ENCODE data around the gene PTPRN2. TPM values are rescaled to one million over a fixed set of nuclear protein-coding genes. Genes with fewer than 3 reads are reported as not detected.

Gene PTPRN2
- polyA plus RNA-seq, 1 of the 3 experiments (the other 2 are of a cell fraction), result 4.0 TPM

DNA sequence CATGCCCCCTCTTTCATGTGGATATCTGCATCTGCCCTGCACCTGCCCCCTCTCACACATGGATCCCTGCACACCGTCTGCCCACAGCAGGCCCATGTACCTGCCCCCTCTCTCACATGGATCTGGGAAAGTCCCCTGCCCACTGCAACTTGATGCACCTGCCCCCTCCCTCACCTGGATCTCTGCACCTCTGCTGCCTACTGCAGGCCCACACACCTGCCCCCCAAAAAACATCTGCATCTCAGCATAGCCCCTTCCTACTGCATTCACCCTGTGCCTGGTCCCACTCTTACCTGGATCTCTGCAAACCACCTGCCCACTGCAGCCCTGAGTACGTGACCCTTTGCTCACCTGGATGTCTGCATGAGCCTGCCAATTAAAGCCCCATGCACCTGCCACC is 479.8 kb downstream of the PTPRN2 start:
- Histone ChIP-seq H3K27ac (ENCODE audit: low read depth in 2 of 2, low read length in 1 of 2) (no peak overlapping the region), H3K36me3 (replicated peaks in 1 of 2; ENCODE audit: control insufficient read depth in 1 of 2, insufficient read depth in 2 of 2, low read length in 1 of 2) (no peaks in the 10 kb centered on the region), H2AFZ (ENCODE audit: low read depth) (no peak overlapping the region), H3K4me1 (ENCODE audit: control insufficient read depth in 1 of 2, insufficient read depth in 2 of 2, low read depth in 1 of 2, low read length in 1 of 2) (peaks cover 0 to 12% of the 10 kb centered on the region in 2 experiments; a peak in 1 of 4 replicates), H3K9me2 (no peaks in the 10 kb centered on the region), H3K4me2 (no peak overlapping the region), H3F3A (replicated peaks; ENCODE audit: insufficient read depth) (no peaks in the 10 kb centered on the region), H4K20me1 (ENCODE audit: insufficient read depth) (no peaks in the 10 kb centered on the region), H3K9me3 (no peaks in the 10 kb centered on the region), H3K4me3 (ENCODE audit: low read depth in 2 of 2, low read length in 1 of 2) (no peak overlapping the region), H3K27me3 (ENCODE audit: insufficient read depth) (no peaks in the 10 kb centered on the region), H3K79me2 (ENCODE audit: insufficient read depth) (no peaks in the 10 kb centered on the region), H3K9ac (no peak overlapping the region)
- ChIA-PET POLR2A (no interaction called here), CTCF (no interaction called here)
- WGBS (ENCODE audit: low lambda C conversion rate), result 15% methylated on average over 2 of the region's 2 CpGs
- TF ChIP-seq RFX5 (IDR thresholded peaks at IDR 0.05; ENCODE audit: low read length) (no peak), YY1 (IDR thresholded peaks at IDR 0.05; ENCODE audit: low read depth) (no peak)
- no peak for DNase-seq

DNA sequence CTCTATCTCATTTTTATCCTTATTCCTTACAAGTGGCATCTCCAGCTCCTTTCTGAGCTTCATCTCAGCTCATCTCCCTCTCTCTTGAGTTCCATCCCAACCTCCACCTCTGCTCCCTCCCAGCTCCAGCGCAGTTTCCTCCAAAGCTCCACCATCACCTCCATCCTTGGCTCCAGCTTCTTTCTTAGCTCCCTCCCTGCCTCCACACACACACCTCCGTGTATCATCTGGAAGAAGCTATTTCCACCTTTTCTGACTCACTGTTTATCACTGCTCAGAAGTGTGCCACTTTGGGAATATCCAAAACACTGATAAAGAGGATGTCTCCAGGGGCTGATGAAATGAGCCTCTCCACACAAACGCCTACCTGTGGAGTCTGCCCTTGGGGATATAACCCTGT is 481.4 kb downstream of the PTPRN2 start:
- no peaks in the 10 kb centered on the region for H4K20me1 ChIP-seq (ENCODE audit: insufficient read depth)
- POLR2A ChIA-PET, result no interaction called here
- H3K4me1 ChIP-seq (ENCODE audit: control insufficient read depth in 1 of 2, insufficient read depth in 2 of 2, low read depth in 1 of 2, low read length in 1 of 2), result peaks cover 0 to 6% of the 10 kb centered on the region in 2 experiments; a peak in 1 of 4 replicates
- DNase-seq, result no peak
- H3K9me2 ChIP-seq, result no peaks in the 10 kb centered on the region
- no peaks in the 10 kb centered on the region for H3K79me2 ChIP-seq (ENCODE audit: insufficient read depth)
- no peak overlapping the region for H3K27ac ChIP-seq (ENCODE audit: low read depth in 2 of 2, low read length in 1 of 2)
- no peaks in the 10 kb centered on the region for H3F3A ChIP-seq (replicated peaks; ENCODE audit: insufficient read depth)
- H3K9ac ChIP-seq, result no peak overlapping the region
- TF ChIP-seq EZH2phosphoT487 (IDR thresholded peaks at IDR 0.05; ENCODE audit: borderline replicate concordance, low read depth) (no peak), FOXM1 (IDR thresholded peaks at IDR 0.05; ENCODE audit: low read depth) (no peak), NFIC (IDR thresholded peaks at IDR 0.05; ENCODE audit: borderline replicate concordance) (no peak), CHD2 (IDR thresholded peaks at IDR 0.05; ENCODE audit: low read length, partially characterized antibody) (no peak), RFX5 (IDR thresholded peaks at IDR 0.05; ENCODE audit: low read length) (no peak), GABPA (IDR thresholded peaks at IDR 0.05; ENCODE audit: low read depth) (no peak), TAF1 (IDR thresholded peaks at IDR 0.05; ENCODE audit: borderline replicate concordance, low read depth, low read length) (no peak), MXI1 (IDR thresholded peaks at IDR 0.05; ENCODE audit: low read depth, low read length) (no peak), RCOR1 (IDR thresholded peaks at IDR 0.05; ENCODE audit: low read length) (no peak), GATA2 (CRISPR knock-in tag; IDR thresholded peaks at IDR 0.05) (no peak)
- TF ChIP-seq, protein P1, sequence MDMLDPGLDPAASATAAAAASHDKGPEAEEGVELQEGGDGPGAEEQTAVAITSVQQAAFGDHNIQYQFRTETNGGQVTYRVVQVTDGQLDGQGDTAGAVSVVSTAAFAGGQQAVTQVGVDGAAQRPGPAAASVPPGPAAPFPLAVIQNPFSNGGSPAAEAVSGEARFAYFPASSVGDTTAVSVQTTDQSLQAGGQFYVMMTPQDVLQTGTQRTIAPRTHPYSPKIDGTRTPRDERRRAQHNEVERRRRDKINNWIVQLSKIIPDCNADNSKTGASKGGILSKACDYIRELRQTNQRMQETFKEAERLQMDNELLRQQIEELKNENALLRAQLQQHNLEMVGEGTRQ (IDR thresholded peaks at IDR 0.05; ENCODE audit: borderline replicate concordance, low read depth, low read length), result no peak
- TF ChIP-seq, protein P2, sequence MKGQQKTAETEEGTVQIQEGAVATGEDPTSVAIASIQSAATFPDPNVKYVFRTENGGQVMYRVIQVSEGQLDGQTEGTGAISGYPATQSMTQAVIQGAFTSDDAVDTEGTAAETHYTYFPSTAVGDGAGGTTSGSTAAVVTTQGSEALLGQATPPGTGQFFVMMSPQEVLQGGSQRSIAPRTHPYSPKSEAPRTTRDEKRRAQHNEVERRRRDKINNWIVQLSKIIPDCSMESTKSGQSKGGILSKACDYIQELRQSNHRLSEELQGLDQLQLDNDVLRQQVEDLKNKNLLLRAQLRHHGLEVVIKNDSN (IDR thresholded peaks at IDR 0.05; ENCODE audit: borderline replicate concordance, low read depth), result no peak
- TF ChIP-seq, protein P3, sequence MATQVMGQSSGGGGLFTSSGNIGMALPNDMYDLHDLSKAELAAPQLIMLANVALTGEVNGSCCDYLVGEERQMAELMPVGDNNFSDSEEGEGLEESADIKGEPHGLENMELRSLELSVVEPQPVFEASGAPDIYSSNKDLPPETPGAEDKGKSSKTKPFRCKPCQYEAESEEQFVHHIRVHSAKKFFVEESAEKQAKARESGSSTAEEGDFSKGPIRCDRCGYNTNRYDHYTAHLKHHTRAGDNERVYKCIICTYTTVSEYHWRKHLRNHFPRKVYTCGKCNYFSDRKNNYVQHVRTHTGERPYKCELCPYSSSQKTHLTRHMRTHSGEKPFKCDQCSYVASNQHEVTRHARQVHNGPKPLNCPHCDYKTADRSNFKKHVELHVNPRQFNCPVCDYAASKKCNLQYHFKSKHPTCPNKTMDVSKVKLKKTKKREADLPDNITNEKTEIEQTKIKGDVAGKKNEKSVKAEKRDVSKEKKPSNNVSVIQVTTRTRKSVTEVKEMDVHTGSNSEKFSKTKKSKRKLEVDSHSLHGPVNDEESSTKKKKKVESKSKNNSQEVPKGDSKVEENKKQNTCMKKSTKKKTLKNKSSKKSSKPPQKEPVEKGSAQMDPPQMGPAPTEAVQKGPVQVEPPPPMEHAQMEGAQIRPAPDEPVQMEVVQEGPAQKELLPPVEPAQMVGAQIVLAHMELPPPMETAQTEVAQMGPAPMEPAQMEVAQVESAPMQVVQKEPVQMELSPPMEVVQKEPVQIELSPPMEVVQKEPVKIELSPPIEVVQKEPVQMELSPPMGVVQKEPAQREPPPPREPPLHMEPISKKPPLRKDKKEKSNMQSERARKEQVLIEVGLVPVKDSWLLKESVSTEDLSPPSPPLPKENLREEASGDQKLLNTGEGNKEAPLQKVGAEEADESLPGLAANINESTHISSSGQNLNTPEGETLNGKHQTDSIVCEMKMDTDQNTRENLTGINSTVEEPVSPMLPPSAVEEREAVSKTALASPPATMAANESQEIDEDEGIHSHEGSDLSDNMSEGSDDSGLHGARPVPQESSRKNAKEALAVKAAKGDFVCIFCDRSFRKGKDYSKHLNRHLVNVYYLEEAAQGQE (IDR thresholded peaks at IDR 0.05; ENCODE audit: low read depth, low read length), result no peak
- TF ChIP-seq, protein P4, sequence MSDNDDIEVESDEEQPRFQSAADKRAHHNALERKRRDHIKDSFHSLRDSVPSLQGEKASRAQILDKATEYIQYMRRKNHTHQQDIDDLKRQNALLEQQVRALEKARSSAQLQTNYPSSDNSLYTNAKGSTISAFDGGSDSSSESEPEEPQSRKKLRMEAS (IDR thresholded peaks at IDR 0.05; ENCODE audit: low read depth), result no peak
- TF ChIP-seq, protein P5, sequence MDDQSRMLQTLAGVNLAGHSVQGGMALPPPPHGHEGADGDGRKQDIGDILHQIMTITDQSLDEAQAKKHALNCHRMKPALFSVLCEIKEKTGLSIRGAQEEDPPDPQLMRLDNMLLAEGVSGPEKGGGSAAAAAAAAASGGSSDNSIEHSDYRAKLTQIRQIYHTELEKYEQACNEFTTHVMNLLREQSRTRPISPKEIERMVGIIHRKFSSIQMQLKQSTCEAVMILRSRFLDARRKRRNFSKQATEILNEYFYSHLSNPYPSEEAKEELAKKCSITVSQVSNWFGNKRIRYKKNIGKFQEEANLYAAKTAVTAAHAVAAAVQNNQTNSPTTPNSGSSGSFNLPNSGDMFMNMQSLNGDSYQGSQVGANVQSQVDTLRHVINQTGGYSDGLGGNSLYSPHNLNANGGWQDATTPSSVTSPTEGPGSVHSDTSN (IDR thresholded peaks at IDR 0.05), result no peak
- H3K27me3 ChIP-seq (ENCODE audit: insufficient read depth), result no peaks in the 10 kb centered on the region
- H3K9me3 ChIP-seq, result no peaks in the 10 kb centered on the region
- H3K4me3 ChIP-seq (ENCODE audit: low read depth in 2 of 2, low read length in 1 of 2), result no peak overlapping the region
- H2AFZ ChIP-seq (ENCODE audit: low read depth), result no peak overlapping the region
- H3K4me2 ChIP-seq, result no peak overlapping the region
- WGBS (ENCODE audit: low lambda C conversion rate), result 17% methylated on average over 3 of the region's 3 CpGs
- H3K36me3 ChIP-seq (replicated peaks in 1 of 2; ENCODE audit: control insufficient read depth in 1 of 2, insufficient read depth in 2 of 2, low read length in 1 of 2), result no peaks in the 10 kb centered on the region
- CTCF ChIA-PET, result interaction anchor here (1.2 to 1.3 kb wide), 2 partner anchors 11 to 30 kb away, joined by 3 to 5 read pairs; no protein-coding TSS in a partner anchor
